Upper lobe of left lung (tissue), 6 donors: ENCODE results near the gene USP37. TPM values are rescaled to one million over a fixed set of nuclear protein-coding genes. Genes with fewer than 3 reads are reported as not detected.

Experiments
- ATAC-seq, 2 donors: fragments of 200-7000 bp; cut with Tn5 transposase; one replicate each; pipeline ENCODE4 v1.9.1; 2022; ENCODE audit warnings: mild to moderate bottlenecking in 2 of 2, moderate library complexity in 2 of 2; ENCODE audit not compliant: low FRiP score in 2 of 2
- DNase-seq, 2 donors: peaks; one replicate each; pipeline ENCODE4 v3.0.0-alpha.2; 2019 to 2020
- H3K27ac ChIP-seq, 4 donors: fragments of 200-600 bp; sonication (generic); one replicate each; pipeline ENCODE4 v1.5.1; 2016 to 2019
- H3K27me3 ChIP-seq, 4 donors: fragments of 200-600 bp; sonication (generic); one replicate each; pipeline ENCODE4 v1.5.1; 2017 to 2019
- H3K36me3 ChIP-seq, 4 donors: fragments of 200-600 bp; sonication (generic); one replicate each; pipeline ENCODE4 v1.5.1; 2016 to 2019
- H3K4me1 ChIP-seq, 4 donors: fragments of 200-600 bp; sonication (generic); one replicate each; pipeline ENCODE4 v1.5.1; 2018 to 2019
- H3K4me3 ChIP-seq, 4 donors: fragments of 200-600 bp; sonication (generic); one replicate each; pipeline ENCODE4 v1.5.1; 2017 to 2019; ENCODE audit warnings: mild to moderate bottlenecking in 2 of 4, moderate library complexity in 1 of 4
- H3K9me3 ChIP-seq, 4 donors: fragments of 200-600 bp; sonication (generic); one replicate each; pipeline ENCODE4 v1.5.1; 2018 to 2019
- CTCF ChIP-seq, 6 experiments: fragments of 450-650 bp in 4 of 6; fragments of 200-600 bp in 2 of 6; sonication (generic) in 2 of 6; IDR thresholded peaks; one replicate each; pipeline ENCODE4 v1.5.1; 2016 to 2019; ENCODE audit warnings: antibody characterized with exemption in 6 of 6
- EP300 ChIP-seq, 4 donors: sonication (generic); formaldehyde crosslinking; IDR thresholded peaks; one replicate each; pipeline ENCODE4 v1.5.1; 2017; ENCODE audit warnings: antibody characterized with exemption in 4 of 4, control low read depth in 2 of 4
- POLR2A ChIP-seq, 4 donors: fragments of 450-650 bp; IDR thresholded peaks; one replicate each; pipeline ENCODE4 v1.5.1; 2016 to 2017; ENCODE audit warnings: antibody characterized with exemption in 4 of 4, mild to moderate bottlenecking in 2 of 4
- POLR2AphosphoS5 ChIP-seq, 2 donors: sonication (generic); formaldehyde crosslinking; IDR thresholded peaks; one replicate each; pipeline ENCODE4 v1.5.1; 2017; ENCODE audit warnings: antibody characterized with exemption in 2 of 2
- WGBS, 2 donors: methylation state at CpG; one replicate each; pipeline ENCODE4 v1.1.5; 2017 to 2018; 5-methylcytosine and 5-hydroxymethylcytosine counted together
- total RNA-seq, 6 donors: library from RNA; depleted of rRNA in 4 of 6; stranded (reverse); fragments of >200 nt in 4 of 6; gene quantifications; one replicate each; pipeline versions ENCODE4 v1.1.0 to v1.2.1, GENCODE V29; 2016 to 2021
- donor health status: DM: no; HTN: no; CAD: no; lungs with moderate emphysema.
- donor health status: DM: no; HTN: yes; CAD: no; lungs with severe emphysema.

The USP37 gene
- total RNA-seq, 6 donors from 2014 or later: 9.0 to 31.4 (median 13.1) TPM

GRCh38 chr2:218423584-218423983 lies 144.6 kb downstream of the USP37 start:
- no peaks in the 10 kb centered on the region for H3K27me3 ChIP-seq
- no peak overlapping the region for H3K4me3 ChIP-seq
- H3K9me3 ChIP-seq: no peaks in the 10 kb centered on the region
- ATAC-seq (no peak), DNase-seq (no peak)
- no peaks in the 10 kb centered on the region for H3K36me3 ChIP-seq
- no peak overlapping the region for H3K27ac ChIP-seq
- TF ChIP-seq POLR2A (IDR thresholded peaks at IDR 0.05): no peak
- no peak for TF ChIP-seq CTCF (IDR thresholded peaks at IDR 0.05)
- TF ChIP-seq POLR2AphosphoS5 (IDR thresholded peaks at IDR 0.05): no peak
- no peaks in the 10 kb centered on the region for H3K4me1 ChIP-seq
- 84 to 87% methylated on average over 4 to 9 of the region's 9 CpGs for WGBS, 2 donors

GRCh38 chr2:218422403-218423086 lies 145.6 kb downstream of the USP37 start:
- H3K4me1 ChIP-seq: no peaks in the 10 kb centered on the region
- no peak for DNase-seq
- no peaks in the 10 kb centered on the region for H3K36me3 ChIP-seq
- 90 to 92% methylated on average over 9 of the region's 9 CpGs for WGBS, 2 donors
- ATAC-seq: no peak
- H3K9me3 ChIP-seq: no peaks in the 10 kb centered on the region
- H3K27me3 ChIP-seq: no peaks in the 10 kb centered on the region
- H3K27ac ChIP-seq: no peak overlapping the region
- no peak for TF ChIP-seq CTCF (IDR thresholded peaks at IDR 0.05)
- TF ChIP-seq EP300 (IDR thresholded peaks at IDR 0.05): no peak
- TF ChIP-seq POLR2AphosphoS5 (IDR thresholded peaks at IDR 0.05): no peak
- no peak for TF ChIP-seq POLR2A (IDR thresholded peaks at IDR 0.05)
- no peak overlapping the region for H3K4me3 ChIP-seq

GRCh38 chr2:218421027-218421426 lies 147.1 kb downstream of the USP37 start:
- DNase-seq: no peak

GRCh38 chr2:218419630-218420216 lies 148.4 kb downstream of the USP37 start:
- peak in 1 of 2 donors; percentile 18 for ATAC-seq
- Histone ChIP-seq H3K4me3 (peak overlapping the region in 1 of 4 donors; percentile 1), H3K4me1 (no peaks in the 10 kb centered on the region), H3K27ac (no peak overlapping the region), H3K36me3 (no peaks in the 10 kb centered on the region), H3K27me3 (no peaks in the 10 kb centered on the region), H3K9me3 (no peaks in the 10 kb centered on the region)
- TF ChIP-seq CTCF (IDR thresholded peaks at IDR 0.05) (no peak), POLR2A (IDR thresholded peaks at IDR 0.05) (no peak), POLR2AphosphoS5 (IDR thresholded peaks at IDR 0.05) (no peak), EP300 (IDR thresholded peaks at IDR 0.05) (no peak)
- no peak for DNase-seq
- WGBS, 2 donors: 64 to 72% methylated on average over 3 to 7 of the region's 7 CpGs

More at GRCh38 chr2:218421027-218421426, 147.1 kb downstream of the USP37 start:
- 84 to 85% methylated on average over 2 of the region's 2 CpGs for WGBS, 2 donors
- Histone ChIP-seq H3K27ac (no peak overlapping the region), H3K36me3 (no peaks in the 10 kb centered on the region), H3K4me3 (no peak overlapping the region), H3K27me3 (no peaks in the 10 kb centered on the region), H3K9me3 (no peaks in the 10 kb centered on the region), H3K4me1 (no peaks in the 10 kb centered on the region)
- no peak for ATAC-seq
- no peak for TF ChIP-seq POLR2A (IDR thresholded peaks at IDR 0.05)
- TF ChIP-seq EP300 (IDR thresholded peaks at IDR 0.05): no peak
- no peak for TF ChIP-seq POLR2AphosphoS5 (IDR thresholded peaks at IDR 0.05)
- no peak for TF ChIP-seq CTCF (IDR thresholded peaks at IDR 0.05)
